ENCODE measurements around the gene DMRTA2.

The DMRTA2 gene

GRCh38 chr1:50427086-50427817, 4.0 kb upstream of the DMRTA2 start:
- Mint-ChIP-seq H3K4me1 (ENCODE audit: low read depth) (peaks cover 42% of the 10 kb centered on the region), H3K4me3 (peak overlapping the region; percentile 52), H3K27ac (peak overlapping the region; percentile 19), H3K9me3 (no peaks in the 10 kb centered on the region), H3K27me3 (peaks cover 94% of the 10 kb centered on the region), H3K36me3 (ENCODE audit: low read depth) (no peaks in the 10 kb centered on the region)

GRCh38 chr1:50426702-50427085, 3.5 kb upstream of the DMRTA2 start:
- Mint-ChIP-seq H3K4me3 (no peak overlapping the region), H3K27me3 (peaks cover 95% of the 10 kb centered on the region), H3K4me1 (ENCODE audit: low read depth) (peaks cover 48% of the 10 kb centered on the region), H3K36me3 (ENCODE audit: low read depth) (no peaks in the 10 kb centered on the region), H3K27ac (no peak overlapping the region), H3K9me3 (no peaks in the 10 kb centered on the region)

- peak overlapping the region; percentile 41 for H3K4me3 Mint-ChIP-seq
- H3K36me3 Mint-ChIP-seq (ENCODE audit: low read depth): no peaks in the 10 kb centered on the region
- H3K27ac Mint-ChIP-seq: no peak overlapping the region
- no peaks in the 10 kb centered on the region for H3K9me3 Mint-ChIP-seq
- peaks cover 50% of the 10 kb centered on the region for H3K4me1 Mint-ChIP-seq (ENCODE audit: low read depth)
- H3K27me3 Mint-ChIP-seq: peaks cover 94% of the 10 kb centered on the region
These were observed 3.0 kb upstream of the DMRTA2 start for GRCh38 chr1:50426108-50426700.

- no peaks in the 10 kb centered on the region for H3K36me3 Mint-ChIP-seq (ENCODE audit: low read depth)
- H3K4me1 Mint-ChIP-seq (ENCODE audit: low read depth): peaks cover 51% of the 10 kb centered on the region
- peaks cover 89% of the 10 kb centered on the region for H3K27me3 Mint-ChIP-seq
- H3K9me3 Mint-ChIP-seq: no peaks in the 10 kb centered on the region
- H3K27ac Mint-ChIP-seq: no peak overlapping the region
- peak overlapping the region; percentile 82 for H3K4me3 Mint-ChIP-seq
These were observed 2.3 kb upstream of the DMRTA2 start for GRCh38 chr1:50425376-50426107.

GRCh38 chr1:50424884-50425375, 1.7 kb upstream of the DMRTA2 start:
- peak overlapping the region; percentile 82 for H3K4me3 Mint-ChIP-seq
- H3K27me3 Mint-ChIP-seq: peaks cover 89% of the 10 kb centered on the region
- peaks cover 57% of the 10 kb centered on the region for H3K4me1 Mint-ChIP-seq (ENCODE audit: low read depth)

GRCh38 chr1:50424045-50424883, 1.0 kb upstream of the DMRTA2 start:
- no peaks in the 10 kb centered on the region for H3K9me3 Mint-ChIP-seq
- peak overlapping the region; percentile 82 for H3K4me3 Mint-ChIP-seq
- peaks cover 62% of the 10 kb centered on the region for H3K4me1 Mint-ChIP-seq (ENCODE audit: low read depth)
- H3K27ac Mint-ChIP-seq: peak overlapping the region; percentile 71
- H3K36me3 Mint-ChIP-seq (ENCODE audit: low read depth): no peaks in the 10 kb centered on the region
- H3K27me3 Mint-ChIP-seq: peaks cover 87% of the 10 kb centered on the region

More at GRCh38 chr1:50424884-50425375, 1.7 kb upstream of the DMRTA2 start:
- H3K36me3 Mint-ChIP-seq (ENCODE audit: low read depth): no peaks in the 10 kb centered on the region
- H3K27ac Mint-ChIP-seq: no peak overlapping the region
- H3K9me3 Mint-ChIP-seq: no peaks in the 10 kb centered on the region

- Mint-ChIP-seq H3K4me3 (peak overlapping the region; percentile 82), H3K9me3 (no peaks in the 10 kb centered on the region), H3K36me3 (ENCODE audit: low read depth) (no peaks in the 10 kb centered on the region), H3K27me3 (peaks cover 81% of the 10 kb centered on the region), H3K27ac (no peak overlapping the region), H3K4me1 (ENCODE audit: low read depth) (peaks cover 62% of the 10 kb centered on the region)
These were observed 392 bp upstream of the DMRTA2 start for GRCh38 chr1:50423670-50424000.

GRCh38 chr1:50422675-50422945, 633 bp downstream of the DMRTA2 start:
- Mint-ChIP-seq H3K4me1 (ENCODE audit: low read depth) (peaks cover 68% of the 10 kb centered on the region), H3K36me3 (ENCODE audit: low read depth) (no peaks in the 10 kb centered on the region), H3K4me3 (peak overlapping the region; percentile 47), H3K9me3 (no peaks in the 10 kb centered on the region), H3K27me3 (peaks cover 81% of the 10 kb centered on the region), H3K27ac (no peak overlapping the region)

- H3K27me3 Mint-ChIP-seq: peaks cover 80% of the 10 kb centered on the region
- no peaks in the 10 kb centered on the region for H3K36me3 Mint-ChIP-seq (ENCODE audit: low read depth)
- H3K27ac Mint-ChIP-seq: no peak overlapping the region
These were observed 1.2 kb downstream of the DMRTA2 start for GRCh38 chr1:50421768-50422674.

GRCh38 chr1:50421366-50421748, 1.9 kb downstream of the DMRTA2 start:
- no peaks in the 10 kb centered on the region for H3K36me3 Mint-ChIP-seq (ENCODE audit: low read depth)
- peak overlapping the region; percentile 11 for H3K4me3 Mint-ChIP-seq
- H3K9me3 Mint-ChIP-seq: no peaks in the 10 kb centered on the region
- H3K27ac Mint-ChIP-seq: no peak overlapping the region
- H3K27me3 Mint-ChIP-seq: peaks cover 82% of the 10 kb centered on the region
- peaks cover 68% of the 10 kb centered on the region for H3K4me1 Mint-ChIP-seq (ENCODE audit: low read depth)

More at GRCh38 chr1:50421768-50422674, 1.2 kb downstream of the DMRTA2 start:
- H3K4me1 Mint-ChIP-seq (ENCODE audit: low read depth): peaks cover 65% of the 10 kb centered on the region
- H3K9me3 Mint-ChIP-seq: no peaks in the 10 kb centered on the region
- H3K4me3 Mint-ChIP-seq: peak overlapping the region; percentile 11

GRCh38 chr1:50420689-50421365, 2.4 kb downstream of the DMRTA2 start:
- no peaks in the 10 kb centered on the region for H3K9me3 Mint-ChIP-seq
- H3K4me1 Mint-ChIP-seq (ENCODE audit: low read depth): peaks cover 66% of the 10 kb centered on the region
- H3K36me3 Mint-ChIP-seq (ENCODE audit: low read depth): no peaks in the 10 kb centered on the region
- peak overlapping the region; percentile 51 for H3K4me3 Mint-ChIP-seq
- H3K27me3 Mint-ChIP-seq: peaks cover 82% of the 10 kb centered on the region
- H3K27ac Mint-ChIP-seq: peak overlapping the region; percentile 63

GRCh38 chr1:50419907-50420677, 3.2 kb downstream of the DMRTA2 start:
- H3K36me3 Mint-ChIP-seq (ENCODE audit: low read depth): no peaks in the 10 kb centered on the region
- H3K9me3 Mint-ChIP-seq: no peaks in the 10 kb centered on the region
- H3K4me1 Mint-ChIP-seq (ENCODE audit: low read depth): peaks cover 63% of the 10 kb centered on the region
- H3K4me3 Mint-ChIP-seq: peak overlapping the region; percentile 51
- peak overlapping the region; percentile 63 for H3K27ac Mint-ChIP-seq
- peaks cover 78% of the 10 kb centered on the region for H3K27me3 Mint-ChIP-seq
